HEK293 (cell line): ENCODE results near the gene TMEM150A.

Source experiments
- ZNF138 ChIP-seq: fragments of 450-650 bp; formaldehyde crosslinking; IDR thresholded peaks from 2 replicates; pipeline ENCODE4 v1.5.1; 2016; ENCODE audit warnings: missing biosample characterization, missing genetic modification characterization, borderline replicate concordance
- ZNF16 ChIP-seq: fragments of 450-650 bp; formaldehyde crosslinking; IDR thresholded peaks from 2 replicates; pipeline ENCODE4 v1.5.1; 2016; ENCODE audit warnings: low read depth, missing biosample characterization, missing genetic modification characterization
- ZNF366 ChIP-seq: fragments of 450-650 bp; formaldehyde crosslinking; conservative IDR thresholded peaks from 2 replicates; pipeline ENCODE4 v1.5.1; 2016; ENCODE audit warnings: missing biosample characterization, missing genetic modification characterization
- ZNF510 ChIP-seq: fragments of 450-650 bp; formaldehyde crosslinking; IDR thresholded peaks from 2 replicates; pipeline ENCODE4 v1.5.1; 2018; ENCODE audit warnings: mild to moderate bottlenecking, missing genetic modification characterization, missing biosample characterization; ENCODE audit not compliant: insufficient replicate concordance
- TF ChIP-seq, protein P1 (sequence below): fragments of 450-650 bp; formaldehyde crosslinking; IDR thresholded peaks from 2 replicates; pipeline ENCODE4 v1.5.1; 2016; ENCODE audit warnings: missing biosample characterization, missing genetic modification characterization
- TF ChIP-seq, protein P2 (sequence below): fragments of 450-650 bp; formaldehyde crosslinking; IDR thresholded peaks from 2 replicates; pipeline ENCODE4 v1.5.1; 2016; ENCODE audit warnings: missing biosample characterization, missing genetic modification characterization

DNA sequence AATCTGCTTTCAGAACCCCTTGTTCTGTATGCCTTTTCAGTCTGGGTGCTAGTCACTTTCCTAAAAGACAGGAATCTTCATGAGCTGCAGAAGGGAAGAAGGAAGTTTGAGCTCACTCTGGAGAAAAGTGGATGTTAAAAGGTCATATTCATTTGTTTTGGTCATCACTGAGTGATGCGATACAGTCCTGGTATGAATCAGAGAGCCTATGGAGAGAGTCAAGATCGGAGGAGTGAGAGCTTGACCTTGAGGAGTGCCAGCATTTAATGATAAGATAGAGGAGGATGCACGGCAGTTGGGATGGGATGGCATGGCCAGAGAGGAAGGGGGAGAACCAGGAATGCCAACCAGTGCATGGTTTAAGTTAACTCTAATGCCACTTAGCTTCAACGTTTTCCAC is 33.1 kb upstream of the TMEM150A start:
- TF ChIP-seq, protein P1, sequence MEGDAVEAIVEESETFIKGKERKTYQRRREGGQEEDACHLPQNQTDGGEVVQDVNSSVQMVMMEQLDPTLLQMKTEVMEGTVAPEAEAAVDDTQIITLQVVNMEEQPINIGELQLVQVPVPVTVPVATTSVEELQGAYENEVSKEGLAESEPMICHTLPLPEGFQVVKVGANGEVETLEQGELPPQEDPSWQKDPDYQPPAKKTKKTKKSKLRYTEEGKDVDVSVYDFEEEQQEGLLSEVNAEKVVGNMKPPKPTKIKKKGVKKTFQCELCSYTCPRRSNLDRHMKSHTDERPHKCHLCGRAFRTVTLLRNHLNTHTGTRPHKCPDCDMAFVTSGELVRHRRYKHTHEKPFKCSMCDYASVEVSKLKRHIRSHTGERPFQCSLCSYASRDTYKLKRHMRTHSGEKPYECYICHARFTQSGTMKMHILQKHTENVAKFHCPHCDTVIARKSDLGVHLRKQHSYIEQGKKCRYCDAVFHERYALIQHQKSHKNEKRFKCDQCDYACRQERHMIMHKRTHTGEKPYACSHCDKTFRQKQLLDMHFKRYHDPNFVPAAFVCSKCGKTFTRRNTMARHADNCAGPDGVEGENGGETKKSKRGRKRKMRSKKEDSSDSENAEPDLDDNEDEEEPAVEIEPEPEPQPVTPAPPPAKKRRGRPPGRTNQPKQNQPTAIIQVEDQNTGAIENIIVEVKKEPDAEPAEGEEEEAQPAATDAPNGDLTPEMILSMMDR (tag by site-specific recombination), result no peak
- no peak for TF ChIP-seq ZNF16 (tag by site-specific recombination)
- TF ChIP-seq, protein P2, sequence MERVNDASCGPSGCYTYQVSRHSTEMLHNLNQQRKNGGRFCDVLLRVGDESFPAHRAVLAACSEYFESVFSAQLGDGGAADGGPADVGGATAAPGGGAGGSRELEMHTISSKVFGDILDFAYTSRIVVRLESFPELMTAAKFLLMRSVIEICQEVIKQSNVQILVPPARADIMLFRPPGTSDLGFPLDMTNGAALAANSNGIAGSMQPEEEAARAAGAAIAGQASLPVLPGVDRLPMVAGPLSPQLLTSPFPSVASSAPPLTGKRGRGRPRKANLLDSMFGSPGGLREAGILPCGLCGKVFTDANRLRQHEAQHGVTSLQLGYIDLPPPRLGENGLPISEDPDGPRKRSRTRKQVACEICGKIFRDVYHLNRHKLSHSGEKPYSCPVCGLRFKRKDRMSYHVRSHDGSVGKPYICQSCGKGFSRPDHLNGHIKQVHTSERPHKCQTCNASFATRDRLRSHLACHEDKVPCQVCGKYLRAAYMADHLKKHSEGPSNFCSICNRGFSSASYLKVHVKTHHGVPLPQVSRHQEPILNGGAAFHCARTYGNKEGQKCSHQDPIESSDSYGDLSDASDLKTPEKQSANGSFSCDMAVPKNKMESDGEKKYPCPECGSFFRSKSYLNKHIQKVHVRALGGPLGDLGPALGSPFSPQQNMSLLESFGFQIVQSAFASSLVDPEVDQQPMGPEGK, result no peak
- TF ChIP-seq ZNF510 (tag by site-specific recombination), result no peak
- no peak for TF ChIP-seq ZNF138 (tag by site-specific recombination)
- TF ChIP-seq ZNF366 (tag by site-specific recombination), result no peak
